Choroid plexus epithelial cell (primary cell): Measurements from ENCODE around the gene ELAC1.
"Not testable (repeated sequence)": the region's sequence is repeated elsewhere in the genome, so short reads cannot be mapped to it uniquely, and the experiment has no call there.

Source experiments
- DNase-seq: peaks from one replicate; pipeline ENCODE4 v3.0.0-alpha.2; 2010; ENCODE audit warnings: low read depth
- H3K4me3 ChIP-seq: 2 replicates; pipeline ENCODE4 v1.5.1; 2011; ENCODE audit warnings: low read depth, mild to moderate bottlenecking, control low read depth, low read length, moderate library complexity
- TF ChIP-seq, protein P1 (sequence below): conservative IDR thresholded peaks from 2 replicates; pipeline ENCODE4 v1.5.1; 2011; ENCODE audit warnings: low read depth, mild to moderate bottlenecking, control low read depth, inconsistent platforms, low read length, moderate library complexity

Gene ELAC1

DNA sequence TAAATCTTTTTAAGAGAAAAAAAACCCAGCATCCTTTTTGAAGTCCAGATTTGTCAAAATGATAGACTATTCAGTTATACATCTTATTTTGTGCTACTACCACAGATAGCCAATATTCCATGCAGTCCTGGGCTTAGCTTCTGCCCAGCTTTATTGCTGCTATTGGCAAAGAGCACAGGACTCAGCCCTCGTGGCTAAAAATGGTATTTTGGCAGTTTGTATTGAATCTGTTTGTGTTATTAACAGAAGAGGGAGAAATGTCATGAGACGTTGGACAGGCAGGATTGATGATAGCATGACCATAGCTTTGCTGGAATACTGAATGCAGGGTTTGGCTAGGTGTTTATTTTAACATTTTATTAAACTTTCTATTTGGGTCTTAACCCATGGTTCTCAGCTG is 19.4 kb downstream of the ELAC1 start:
- DNase-seq: no peak
- TF ChIP-seq, protein P1, sequence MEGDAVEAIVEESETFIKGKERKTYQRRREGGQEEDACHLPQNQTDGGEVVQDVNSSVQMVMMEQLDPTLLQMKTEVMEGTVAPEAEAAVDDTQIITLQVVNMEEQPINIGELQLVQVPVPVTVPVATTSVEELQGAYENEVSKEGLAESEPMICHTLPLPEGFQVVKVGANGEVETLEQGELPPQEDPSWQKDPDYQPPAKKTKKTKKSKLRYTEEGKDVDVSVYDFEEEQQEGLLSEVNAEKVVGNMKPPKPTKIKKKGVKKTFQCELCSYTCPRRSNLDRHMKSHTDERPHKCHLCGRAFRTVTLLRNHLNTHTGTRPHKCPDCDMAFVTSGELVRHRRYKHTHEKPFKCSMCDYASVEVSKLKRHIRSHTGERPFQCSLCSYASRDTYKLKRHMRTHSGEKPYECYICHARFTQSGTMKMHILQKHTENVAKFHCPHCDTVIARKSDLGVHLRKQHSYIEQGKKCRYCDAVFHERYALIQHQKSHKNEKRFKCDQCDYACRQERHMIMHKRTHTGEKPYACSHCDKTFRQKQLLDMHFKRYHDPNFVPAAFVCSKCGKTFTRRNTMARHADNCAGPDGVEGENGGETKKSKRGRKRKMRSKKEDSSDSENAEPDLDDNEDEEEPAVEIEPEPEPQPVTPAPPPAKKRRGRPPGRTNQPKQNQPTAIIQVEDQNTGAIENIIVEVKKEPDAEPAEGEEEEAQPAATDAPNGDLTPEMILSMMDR: no peak
- no peak overlapping the region for H3K4me3 ChIP-seq

DNA sequence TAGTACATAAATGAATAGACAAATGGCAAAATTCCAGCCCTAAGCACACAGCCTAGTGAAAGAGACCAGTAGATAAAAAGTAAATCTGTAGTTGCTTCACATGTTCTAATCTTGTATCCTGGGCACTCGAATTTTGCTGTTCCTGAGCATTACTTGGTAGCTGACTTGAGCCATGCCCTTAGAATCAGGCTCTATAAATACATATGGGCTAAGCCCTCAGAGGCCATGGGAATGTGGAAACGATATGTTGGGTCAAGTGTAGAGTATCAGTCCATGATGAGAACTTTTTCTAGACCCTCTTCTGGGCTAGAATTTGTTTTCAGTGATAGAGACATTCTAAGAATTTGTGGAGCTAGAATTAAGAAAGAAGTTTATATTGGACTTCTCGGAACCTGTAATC is 21.9 kb downstream of the ELAC1 start:
- no peak overlapping the region for H3K4me3 ChIP-seq
- no peak for DNase-seq
- TF ChIP-seq, protein P1: no peak

DNA sequence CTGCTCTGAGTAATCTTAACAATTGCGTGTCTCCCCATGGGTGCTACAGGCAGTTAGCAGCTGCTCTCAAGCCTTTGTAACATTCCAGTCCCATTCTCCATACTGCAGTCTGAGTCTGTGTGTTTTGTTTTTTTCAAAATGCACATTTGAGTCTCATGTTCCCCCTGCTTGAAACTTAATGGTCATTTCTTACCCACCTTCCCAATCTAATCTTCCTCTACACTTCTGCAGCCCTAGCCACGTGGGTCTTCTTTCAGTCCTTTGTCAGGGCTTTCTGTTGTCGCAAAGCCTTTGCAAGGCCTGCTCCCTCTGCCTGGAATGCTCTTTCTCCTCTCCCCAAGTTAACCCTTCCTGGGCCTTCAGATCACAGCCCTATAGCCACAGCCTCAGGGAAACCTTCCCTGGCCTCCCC is 24.5 kb downstream of the ELAC1 start:
- TF ChIP-seq, protein P1: no peak
- peak; percentile 36 for DNase-seq

DNA sequence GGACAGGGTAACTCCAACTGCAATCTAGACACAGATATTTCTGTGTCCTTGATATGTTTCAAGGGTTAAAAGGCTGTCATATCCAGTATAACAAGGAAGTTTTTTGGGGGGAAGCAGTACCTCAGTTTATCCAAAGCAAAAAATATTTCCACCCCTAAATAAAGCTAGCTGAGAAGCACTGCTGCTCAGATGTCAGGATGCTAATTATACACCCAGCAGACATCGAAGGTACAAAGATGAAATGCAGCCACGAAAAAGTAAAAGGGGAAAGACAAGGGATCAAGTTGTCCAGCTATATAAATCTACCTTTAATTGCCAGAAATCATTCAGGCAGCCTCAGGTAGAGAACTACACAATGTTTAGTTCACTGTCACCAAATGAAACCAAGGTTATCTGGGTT is 26.2 kb downstream of the ELAC1 start:
- DNase-seq: no peak
- TF ChIP-seq, protein P1: no peak
- no peak overlapping the region for H3K4me3 ChIP-seq

More for the DNA sequence above, 24.5 kb downstream of the ELAC1 start:
- no peak overlapping the region for H3K4me3 ChIP-seq

DNA sequence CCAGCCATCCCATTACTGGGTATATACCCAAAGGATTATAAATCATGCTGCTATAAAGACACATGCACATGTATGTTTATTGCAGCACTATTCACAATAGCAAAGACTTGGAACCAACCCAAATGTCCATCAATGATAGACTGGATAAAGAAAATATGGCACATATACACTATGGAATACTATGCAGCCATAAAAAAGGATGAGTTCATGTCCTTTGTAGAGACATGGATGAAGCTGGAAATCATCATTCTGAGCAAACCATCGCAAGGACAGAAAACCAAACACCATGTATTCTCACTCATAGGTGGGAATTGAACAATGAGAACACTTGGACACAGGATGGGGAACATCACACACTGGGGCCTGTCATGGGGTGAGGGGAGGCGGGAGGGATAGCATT is 35.3 kb downstream of the ELAC1 start:
- DNase-seq, H3K4me3 ChIP-seq: not testable (repeated sequence)

DNA sequence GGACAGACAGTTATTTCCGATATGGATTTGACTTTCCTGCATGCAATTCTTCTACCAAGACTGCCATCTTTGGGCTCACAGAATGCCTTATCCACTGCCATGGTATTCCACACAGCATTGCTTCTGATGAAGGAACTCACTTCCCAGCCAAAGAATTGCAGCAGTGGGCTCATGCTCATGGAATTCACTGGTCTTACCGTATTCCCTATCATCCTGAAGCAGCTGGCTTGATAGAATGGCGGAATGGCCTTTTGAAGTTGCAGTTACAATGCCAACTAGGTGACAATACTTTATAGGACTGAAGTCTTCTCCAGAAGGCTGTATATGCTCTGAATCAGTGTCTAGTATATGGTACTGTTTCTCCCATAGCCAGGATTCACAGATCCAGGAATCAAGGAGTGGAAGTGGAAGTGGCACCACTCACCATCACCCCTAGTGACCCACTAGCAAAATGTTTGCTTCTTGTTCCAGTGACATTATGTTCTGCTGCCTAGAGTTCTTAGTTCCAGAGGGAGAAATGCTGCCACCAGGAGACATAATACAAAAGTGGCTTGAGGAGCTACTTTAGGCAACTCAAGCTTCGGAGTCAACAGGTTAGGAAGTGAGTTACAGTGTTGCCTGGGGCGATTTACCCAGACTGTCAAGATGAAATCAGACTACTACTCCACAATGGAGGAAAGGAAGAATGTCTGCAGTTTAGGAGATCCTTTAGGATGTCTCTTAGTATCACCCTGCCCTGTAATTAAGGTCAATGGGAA is 38.4 kb downstream of the ELAC1 start:
- no peak overlapping the region for H3K4me3 ChIP-seq
- DNase-seq: no peak
- TF ChIP-seq, protein P1: no peak

DNA sequence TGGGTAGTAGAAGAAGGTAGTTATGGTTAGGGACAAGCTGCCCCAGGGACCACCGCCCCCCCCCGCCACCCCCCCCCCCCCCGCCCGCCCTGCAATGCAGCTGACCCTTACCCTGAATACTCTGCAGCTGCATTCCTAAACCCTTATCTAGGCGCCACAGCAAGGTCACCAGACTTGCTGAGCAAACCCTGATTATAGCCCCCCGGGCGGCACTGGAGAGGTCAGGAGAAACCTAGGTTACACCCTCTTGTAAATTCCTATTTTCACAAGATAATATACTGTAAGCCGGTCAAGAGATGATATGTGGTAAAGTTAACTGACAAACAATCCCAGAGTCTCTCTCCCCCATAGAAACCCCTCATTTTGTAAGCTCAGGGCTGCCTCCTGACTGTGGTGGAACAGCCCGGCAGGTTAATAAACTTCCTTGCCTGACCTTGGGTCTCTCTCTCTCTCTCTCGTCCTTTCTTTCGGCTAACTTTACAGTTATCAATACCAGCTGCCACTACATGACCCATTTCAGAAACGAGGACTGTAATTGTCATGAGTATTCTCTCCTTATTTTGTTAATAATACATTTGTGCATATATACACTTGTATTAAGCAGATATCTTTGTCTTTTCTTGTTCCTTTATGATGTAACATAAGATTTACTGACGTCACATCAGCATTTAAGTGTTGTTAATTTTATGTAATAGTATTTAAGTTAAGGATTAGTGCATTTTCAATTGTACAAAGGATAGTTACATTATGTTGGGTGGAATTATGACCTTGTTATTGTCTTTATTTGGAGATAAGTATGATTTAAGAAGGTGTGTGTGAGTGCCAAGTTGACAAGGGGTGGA is 39.3 kb downstream of the ELAC1 start:
- no peak for DNase-seq
- H3K4me3 ChIP-seq: no peak overlapping the region
- TF ChIP-seq, protein P1: no peak
